Gastroesophageal sphincter (tissue), 3 donors: ENCODE results near the gene OR2T6.

Source experiments
- POLR2AphosphoS5 ChIP-seq: sonication (generic); formaldehyde crosslinking; IDR thresholded peaks from one replicate; pipeline ENCODE4 v1.6.1; 2017; ENCODE audit warnings: antibody characterized with exemption
- TF ChIP-seq, protein P1 (sequence below), 4 experiments: fragments of 200-600 bp in 2 of 4; fragments of 450-650 bp in 2 of 4; sonication (generic) in 1 of 4; IDR thresholded peaks; one replicate each; pipeline ENCODE4 v1.5.1; 2017 to 2019; ENCODE audit warnings: antibody characterized with exemption in 4 of 4, mild to moderate bottlenecking in 2 of 4, moderate library complexity in 2 of 4

DNA sequence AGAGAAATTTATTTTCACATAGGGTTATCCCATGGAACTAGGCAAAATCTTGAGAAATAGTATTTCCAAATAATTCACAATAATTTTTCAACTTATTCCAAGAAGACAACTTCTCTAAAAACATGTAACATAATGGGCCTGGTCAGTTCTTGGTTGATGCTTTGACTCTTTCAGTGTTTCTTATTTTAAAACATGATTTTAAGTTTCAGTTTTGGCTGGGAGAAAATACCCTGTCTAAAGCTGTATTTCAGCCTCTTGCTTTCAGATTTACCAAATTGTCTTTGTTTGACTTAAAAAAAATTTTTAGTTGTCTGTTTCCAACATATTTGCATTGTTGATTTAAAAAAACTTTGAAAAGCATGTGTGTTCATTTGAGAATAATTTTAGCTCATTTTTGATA is 8.9 kb upstream of the OR2T6 start:
- TF ChIP-seq, protein P1, sequence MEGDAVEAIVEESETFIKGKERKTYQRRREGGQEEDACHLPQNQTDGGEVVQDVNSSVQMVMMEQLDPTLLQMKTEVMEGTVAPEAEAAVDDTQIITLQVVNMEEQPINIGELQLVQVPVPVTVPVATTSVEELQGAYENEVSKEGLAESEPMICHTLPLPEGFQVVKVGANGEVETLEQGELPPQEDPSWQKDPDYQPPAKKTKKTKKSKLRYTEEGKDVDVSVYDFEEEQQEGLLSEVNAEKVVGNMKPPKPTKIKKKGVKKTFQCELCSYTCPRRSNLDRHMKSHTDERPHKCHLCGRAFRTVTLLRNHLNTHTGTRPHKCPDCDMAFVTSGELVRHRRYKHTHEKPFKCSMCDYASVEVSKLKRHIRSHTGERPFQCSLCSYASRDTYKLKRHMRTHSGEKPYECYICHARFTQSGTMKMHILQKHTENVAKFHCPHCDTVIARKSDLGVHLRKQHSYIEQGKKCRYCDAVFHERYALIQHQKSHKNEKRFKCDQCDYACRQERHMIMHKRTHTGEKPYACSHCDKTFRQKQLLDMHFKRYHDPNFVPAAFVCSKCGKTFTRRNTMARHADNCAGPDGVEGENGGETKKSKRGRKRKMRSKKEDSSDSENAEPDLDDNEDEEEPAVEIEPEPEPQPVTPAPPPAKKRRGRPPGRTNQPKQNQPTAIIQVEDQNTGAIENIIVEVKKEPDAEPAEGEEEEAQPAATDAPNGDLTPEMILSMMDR (IDR thresholded peaks at IDR 0.05), result no peak
- no peak for TF ChIP-seq POLR2AphosphoS5
